GM21619 (cell line): Measurements from ENCODE around the gene NEGR1.

Experiments
- ATAC-seq: cut with Tn5 transposase; IDR thresholded peaks from one replicate; pipeline ENCODE4 v1.9.1; 2021; ENCODE audit not compliant: unreplicated experiment

Gene NEGR1

DNA sequence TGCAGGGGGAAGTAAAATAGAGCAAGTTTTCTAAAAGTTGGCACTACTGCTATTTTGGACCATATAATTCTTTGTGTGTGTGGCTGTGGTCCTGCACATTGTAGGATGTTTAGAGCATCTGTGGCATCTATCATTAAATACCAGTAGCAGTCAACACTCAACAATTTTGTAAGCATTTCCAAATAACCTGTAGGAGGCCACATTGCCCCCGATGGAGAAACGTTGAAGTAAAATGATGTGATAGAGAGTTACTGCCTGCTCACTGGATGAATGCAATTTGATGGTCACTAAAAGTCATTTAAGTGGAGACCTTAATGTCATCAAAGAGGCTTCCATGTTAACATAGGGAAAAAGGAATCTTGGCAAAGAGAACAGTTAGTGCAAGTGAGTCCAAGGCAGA, 560.8 kb downstream of the NEGR1 start:
- no peak for ATAC-seq

DNA sequence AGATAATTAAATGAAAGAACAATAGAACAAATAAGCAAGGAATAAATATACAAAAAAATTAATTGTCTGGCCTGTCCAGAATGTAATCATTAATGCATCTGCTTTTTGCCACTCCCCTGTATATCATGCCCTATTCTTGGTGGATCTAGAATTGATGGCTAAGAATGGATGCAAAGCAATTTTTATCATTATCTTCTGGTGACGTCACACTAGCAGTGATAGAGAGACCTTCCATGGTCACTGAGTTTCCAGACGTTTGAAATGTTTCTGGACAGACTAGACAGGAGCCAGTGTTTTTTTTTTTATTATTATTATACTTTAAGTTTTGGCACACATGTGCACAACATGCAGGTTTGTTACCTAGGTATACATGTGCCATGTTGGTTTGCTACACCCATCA, 563.0 kb downstream of the NEGR1 start:
- ATAC-seq = no peak

DNA sequence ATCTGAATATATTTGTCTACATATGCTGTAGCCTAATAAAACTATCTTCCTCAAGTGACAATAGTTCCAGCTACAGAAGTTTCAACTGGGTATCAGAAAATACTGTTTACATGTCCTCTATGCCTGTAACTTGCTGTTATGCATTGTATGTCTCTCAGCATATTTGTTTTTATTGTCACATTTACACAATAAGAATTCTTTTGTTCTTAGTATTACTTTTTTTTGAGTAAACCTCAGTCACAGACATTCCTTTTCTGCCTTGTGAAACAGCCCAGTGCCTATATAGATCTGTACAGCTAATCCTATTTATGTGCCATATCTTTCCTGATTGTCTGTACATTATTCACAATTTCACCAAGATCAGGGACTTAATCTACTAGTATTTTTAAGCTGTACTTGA, 565.2 kb downstream of the NEGR1 start:
- ATAC-seq = no peak

DNA sequence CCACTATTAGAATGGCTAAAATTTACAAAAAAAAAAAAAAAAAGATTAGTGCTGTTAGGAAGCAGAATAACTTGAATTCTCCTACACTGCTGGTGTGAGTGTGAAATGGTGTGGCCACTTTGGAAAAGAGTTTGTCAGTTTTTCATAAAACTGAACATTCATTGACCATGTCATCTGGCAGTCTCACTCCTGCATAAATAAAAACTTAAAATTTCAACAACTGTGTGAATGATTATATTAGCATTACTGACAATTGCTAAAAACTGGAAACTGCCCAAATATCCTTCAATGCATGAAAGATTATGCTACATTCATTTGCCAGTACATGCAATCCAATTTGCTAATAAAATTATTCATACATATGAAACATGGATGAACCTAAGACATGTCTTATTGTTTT, 570.9 kb downstream of the NEGR1 start:
- no peak for ATAC-seq

DNA sequence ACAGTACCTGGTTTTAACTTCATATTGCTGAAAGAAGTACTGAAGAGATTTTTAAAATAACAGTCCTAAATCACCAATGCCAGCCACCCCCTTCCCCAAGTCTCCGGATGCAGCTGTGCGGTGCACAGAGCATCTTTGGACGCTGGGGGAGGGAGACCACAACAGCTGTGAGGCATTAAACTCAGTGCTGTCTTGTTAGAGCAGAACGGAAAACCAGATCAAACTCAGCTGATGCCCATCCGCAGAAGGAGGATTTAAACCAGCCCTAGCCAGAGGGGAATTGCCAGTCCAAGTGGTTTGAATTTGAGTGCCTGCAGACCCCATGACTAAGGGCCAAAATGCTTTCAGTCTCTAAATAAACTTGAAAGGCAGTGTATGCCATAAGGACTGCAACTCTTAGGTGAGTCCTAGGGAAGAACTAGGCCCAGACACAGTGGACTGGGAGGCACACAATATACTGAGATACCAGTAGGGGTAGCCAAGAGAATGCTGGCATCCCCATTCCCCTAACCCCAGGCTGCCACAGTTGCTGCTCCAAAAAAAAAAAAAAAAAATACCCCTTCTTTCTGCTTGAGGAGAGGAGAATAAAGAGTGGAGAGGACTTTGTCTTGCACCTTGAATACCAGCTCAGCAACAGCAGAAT, 576.2 kb downstream of the NEGR1 start:
- no peak for ATAC-seq

DNA sequence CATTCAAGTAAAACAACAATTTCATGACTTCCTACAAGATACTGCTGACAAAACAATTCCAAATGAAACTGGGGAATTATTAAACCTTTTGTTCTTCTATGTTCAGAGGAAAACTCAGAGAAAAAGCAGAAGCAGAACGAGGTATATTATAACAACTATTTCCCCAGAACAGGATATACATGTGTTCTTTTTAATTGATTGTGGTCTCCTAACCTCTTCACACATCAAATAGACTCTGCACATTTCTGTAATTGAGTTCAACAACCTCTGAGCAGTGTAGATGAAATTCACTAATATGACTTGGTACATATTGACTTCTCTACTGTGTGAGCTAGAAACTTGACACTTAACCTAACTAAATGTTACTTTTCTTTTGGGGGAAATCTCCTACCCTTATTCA, 584.2 kb downstream of the NEGR1 start:
- ATAC-seq = no peak

DNA sequence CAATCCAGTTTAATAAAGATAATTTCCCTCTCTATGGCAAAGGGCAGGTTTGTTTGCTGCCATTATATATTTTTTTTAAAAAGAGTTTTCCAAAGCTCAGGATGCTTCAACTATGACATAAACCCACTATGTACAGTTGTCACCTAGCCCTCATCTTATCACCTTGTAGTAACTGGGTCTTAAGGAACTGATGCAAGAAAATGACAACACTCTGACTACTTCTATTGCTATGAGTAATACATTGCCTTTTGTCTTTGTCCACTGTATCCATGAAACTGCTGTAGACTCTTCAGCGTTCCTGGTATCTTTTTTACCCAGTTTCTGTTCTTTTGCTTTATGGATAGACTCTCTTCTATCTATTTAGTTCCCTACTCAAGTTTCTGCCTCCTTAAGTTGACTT, 586.5 kb downstream of the NEGR1 start:
- ATAC-seq = no peak

DNA sequence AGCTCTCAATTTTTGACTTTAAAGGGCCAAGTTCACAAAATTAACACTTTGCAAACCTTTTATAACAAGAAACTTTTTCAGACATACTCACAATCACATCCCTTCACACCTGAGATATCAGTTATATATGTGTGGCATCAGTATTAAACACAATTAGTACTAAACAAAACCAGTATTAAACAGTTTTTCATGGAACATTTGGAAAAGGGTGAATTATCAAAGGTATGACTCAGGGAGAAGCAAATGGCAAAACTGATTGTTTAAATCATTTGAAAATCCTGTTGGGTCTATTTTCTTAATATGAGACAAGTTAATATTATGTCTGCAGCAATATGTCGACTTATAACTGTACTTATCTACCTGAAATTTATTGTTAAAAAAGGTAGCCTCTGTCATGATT, 587.3 kb downstream of the NEGR1 start:
- no peak for ATAC-seq

DNA sequence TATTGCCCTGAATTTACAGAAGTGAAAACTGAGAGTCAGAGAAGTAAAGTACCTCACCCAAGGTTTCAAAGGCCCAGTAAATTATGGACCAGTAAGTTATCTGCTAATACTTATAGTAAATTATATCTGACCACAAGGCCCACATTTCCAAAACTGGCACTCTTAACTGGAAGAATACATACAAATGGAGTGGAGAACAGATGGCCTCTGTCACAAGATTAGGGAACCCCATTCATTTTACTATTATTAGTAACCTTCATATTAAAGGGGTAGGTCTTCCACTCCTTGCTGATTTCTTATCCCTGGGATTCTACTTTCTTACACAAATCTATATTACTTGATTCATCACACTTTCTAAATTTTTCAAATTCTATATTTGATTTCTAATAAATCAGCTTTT, 588.8 kb downstream of the NEGR1 start:
- ATAC-seq = no peak

DNA sequence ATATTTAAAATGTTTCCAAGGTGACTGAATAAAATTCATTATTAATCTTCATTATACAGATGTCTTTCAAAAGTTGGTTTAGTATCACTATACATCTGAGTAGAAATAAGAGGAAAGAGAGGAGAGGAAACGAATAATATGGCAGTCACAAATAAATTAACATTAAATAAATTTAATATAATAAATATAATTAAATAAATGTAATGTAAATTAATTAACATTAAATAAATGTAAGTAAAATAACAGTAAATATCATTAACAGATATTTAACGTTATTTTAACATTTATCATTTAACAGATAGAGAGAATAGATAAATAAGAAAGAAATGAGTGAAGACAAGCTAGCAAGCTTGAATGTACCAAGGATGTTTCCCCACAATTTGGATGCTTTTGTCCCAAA, 592.7 kb downstream of the NEGR1 start:
- ATAC-seq = no peak

DNA sequence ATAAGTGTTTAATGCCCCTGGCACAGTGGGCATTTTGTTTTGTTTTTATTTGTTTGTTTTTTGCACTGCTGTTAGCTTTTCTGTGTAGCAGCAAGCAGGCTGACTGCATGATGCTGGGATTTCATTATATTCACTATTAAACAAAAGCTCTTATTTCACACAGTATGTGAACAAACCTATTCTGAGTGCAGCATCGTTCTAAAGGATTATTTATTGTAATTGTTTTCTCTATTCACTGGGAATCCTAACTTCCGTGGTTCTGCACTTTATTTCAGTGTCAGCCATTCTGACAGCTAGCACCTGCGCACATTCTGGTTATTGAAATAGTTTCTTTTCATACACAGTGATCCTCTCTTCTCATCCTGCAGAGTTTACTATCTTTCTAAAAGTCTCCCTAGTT, 595.0 kb downstream of the NEGR1 start:
- no peak for ATAC-seq

DNA sequence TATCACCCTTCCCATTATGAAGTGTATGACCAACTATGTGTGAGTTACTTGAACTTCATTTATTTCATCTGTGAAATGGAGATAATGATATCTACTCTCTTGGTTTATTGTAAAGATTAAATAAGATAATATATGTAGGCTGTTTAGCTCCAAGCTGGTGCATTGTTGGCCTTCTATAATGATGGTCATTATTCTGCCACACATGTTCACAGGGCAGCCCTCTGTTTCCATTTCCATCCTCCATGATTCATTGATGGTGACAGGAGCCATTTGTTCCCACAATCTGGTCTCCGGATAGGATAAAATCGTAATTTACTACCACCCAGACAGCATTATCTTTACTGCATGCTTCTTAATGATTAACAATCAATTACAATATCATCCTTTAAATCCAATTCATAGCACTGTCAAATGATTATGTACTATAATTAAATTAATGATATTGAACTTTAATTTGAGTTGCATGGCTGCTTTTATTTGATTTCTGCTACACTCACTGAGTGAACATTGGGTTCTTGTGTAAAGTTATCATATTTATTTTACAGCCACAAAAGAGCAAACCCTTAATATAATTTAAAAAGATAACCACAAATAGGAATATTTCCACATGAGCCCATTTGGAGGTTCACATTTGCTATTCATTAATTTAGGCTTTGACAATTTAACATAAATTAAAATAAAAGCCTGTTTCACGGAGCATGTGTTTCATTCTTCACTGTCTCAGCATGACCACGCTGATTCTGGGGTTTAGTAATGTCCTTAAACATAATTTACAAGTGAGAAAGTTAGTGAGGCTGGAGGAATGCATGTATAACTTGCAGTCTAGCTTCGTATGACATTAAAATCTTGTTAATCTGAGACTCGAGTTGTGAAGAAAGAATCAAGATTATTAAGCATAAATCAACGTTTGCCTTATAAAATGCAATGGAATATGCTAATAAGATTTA, 605.1 kb downstream of the NEGR1 start:
- ATAC-seq = no peak

DNA sequence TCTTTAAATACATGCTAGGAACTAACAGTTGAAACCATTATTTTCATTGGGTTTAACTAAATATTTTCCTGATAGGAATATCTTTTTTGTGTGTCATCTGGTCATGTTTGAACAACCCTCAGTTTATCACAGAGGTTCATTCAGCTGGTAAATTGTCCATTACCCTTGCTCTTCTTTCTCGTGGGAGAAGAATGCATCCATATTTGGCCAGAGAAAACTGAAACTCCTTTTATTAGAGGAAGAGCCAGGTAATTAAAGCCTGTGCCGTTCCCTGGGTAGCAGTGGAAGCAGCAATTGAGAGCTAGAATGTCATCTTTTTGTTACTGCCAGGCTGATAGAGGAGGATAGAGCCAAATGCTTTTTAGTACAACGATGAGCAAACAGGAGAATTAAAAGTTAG, 614.3 kb downstream of the NEGR1 start:
- no peak for ATAC-seq

DNA sequence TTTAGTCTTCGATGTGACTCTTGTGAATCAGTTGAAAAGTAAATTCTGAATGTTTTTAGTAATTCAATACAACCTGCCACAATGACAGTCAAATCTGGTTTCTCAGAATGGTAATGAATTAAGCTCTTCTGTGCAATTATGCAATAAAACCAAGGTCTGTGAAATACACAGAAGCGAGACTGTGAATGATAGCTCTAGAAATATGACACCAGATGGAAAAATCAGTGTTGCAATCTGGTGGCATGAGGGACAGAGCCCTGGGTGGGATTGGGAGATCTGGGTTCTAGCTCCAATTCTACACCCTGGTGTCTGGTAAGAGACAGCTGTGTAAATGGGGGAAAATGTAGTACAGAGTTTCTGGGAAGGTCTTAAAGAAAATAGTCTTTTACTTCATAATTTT, 615.1 kb downstream of the NEGR1 start:
- no peak for ATAC-seq

DNA sequence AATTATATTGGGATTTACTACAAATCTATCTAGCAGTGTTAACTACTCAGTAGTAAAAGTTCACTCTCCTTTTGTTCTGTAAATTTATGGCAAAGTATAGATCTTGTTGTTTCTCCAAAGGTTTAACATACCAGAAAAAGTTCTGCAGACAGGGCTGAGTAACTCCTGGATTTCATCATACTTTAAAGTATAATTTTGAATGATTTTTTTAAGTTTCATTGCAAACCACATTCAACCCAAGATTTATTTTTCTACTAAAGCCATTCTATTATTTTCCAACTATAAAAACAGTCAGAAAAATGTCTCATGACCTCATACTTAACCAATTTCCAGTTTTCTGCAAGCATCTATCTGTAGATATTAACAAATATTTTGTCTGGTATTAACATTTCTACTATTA, 615.7 kb downstream of the NEGR1 start:
- no peak for ATAC-seq

DNA sequence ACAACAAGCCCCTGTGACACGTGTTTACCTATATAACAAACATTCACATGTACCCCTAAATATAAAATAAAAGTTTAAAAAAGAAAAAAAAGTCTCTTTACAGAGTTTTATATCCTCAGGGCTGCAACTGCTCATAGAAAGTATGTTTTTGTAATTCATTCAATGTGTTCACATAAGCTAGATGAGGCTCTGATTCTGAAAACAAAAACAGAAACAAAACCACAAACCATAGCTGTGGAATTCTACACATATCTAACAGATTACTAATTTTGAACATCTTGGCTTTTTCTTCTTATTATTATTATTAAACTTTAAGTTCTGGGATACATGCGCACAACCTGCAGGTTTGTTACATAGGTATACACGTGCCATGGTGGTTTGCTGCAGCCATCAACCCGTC, 621.9 kb downstream of the NEGR1 start:
- ATAC-seq = no peak

DNA sequence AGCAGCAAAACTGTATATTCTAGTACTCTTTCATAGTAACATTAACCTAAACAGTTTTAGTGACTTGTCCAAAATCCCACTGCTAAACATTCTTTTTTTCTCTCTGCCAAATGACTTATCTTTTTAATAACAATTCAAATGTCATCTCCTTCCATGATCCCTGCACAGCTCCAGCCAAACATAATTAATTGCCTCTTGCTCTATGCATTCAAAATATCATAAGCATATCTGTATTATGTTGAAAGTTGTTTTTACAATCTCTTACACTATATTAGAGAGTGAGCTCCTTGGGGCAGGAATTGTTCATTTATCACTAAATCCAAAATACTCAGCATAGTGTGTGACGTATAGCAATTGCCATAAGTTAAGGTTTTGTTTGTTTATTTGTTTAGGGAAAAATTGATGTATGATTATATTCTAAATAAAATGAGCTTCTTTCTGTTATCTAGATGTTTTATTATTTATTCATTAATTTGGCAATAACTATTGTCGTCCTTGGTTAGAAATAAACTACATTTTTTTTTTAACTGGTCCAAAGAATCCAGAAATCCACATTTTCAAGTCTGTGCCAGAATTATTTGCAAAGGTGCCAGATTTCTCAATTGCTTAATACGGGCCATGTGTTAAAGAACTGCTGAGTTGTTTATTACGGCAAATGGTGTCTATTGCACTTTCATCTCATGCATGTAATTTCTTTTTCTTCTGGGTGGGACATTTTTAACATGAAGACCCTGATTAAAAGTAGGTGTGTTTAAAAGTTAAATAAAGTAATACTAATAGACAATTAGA, 624.3 kb downstream of the NEGR1 start:
- ATAC-seq = no peak

DNA sequence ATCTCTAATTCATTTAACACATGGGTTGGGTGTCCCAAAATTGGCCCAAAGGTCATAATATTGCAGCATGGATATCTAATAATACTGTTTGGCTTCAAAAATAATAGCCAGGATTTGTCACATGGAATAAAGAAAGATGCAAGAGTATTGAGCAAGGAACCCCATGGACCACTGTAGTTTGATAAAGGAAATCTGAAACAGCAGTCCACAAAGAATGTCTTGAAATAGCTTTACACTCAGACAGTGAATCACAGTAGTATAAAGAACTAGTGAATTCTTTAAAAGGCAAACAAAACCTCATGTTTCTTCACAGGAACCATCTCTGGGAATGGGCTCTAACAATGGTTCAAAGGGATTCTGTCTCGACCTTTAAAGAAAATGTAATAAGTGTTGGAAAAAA, 625.4 kb downstream of the NEGR1 start:
- ATAC-seq = no peak

DNA sequence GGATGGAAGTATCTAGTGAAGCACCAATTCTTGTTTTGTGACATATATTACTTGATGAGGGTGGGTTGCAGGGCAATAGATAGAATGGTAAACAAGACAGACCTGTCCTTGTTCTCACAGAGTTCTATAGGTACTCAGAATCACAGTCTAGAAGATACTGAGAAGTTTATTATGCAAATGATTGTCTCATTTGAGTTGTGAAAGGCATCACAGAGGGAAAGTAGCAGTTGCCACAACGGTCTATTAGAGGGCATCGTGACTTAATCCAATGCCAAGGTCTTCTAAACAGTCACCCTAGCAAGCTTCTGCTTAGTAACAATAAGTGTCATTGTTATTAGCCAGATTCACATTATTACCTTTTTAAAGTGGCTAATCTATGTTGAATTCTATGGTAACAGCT, 626.7 kb downstream of the NEGR1 start:
- no peak for ATAC-seq

DNA sequence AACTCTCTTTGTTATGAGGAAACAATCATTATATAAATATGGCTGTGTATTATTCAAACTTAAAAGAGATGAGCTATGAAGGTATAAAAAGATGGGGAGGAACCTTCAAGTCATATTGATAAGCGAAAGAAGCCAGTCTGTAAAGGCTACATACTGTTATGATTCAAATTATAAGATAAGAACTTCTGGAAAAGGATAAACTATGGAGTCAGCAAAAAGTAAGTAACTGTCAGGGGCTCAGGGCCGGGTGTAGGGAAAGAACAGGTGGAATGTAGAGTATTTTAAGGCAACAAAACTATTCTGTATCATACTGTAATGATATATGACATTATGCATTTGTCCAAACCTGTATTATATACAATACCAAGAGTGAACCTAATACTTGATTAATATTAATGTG, 628.4 kb downstream of the NEGR1 start:
- no peak for ATAC-seq

DNA sequence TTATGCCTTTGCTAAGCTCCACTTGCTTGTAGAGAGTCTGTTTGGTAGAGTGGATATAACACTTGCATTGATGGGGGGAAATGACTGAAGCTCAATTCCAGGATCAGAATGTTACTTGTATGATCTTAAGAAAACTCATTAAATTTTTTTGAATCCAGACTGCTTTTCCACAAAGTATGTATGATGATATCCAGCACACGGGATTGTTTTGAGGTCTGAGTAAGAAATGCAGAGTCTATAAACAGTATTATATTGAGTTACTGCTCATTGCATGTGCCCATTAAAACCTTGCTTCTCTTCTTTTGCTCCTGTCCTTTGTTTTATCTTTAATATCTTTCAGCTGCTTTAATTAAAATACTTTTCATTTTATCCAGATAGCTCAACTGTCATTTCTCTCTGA, 631.1 kb downstream of the NEGR1 start:
- no peak for ATAC-seq

DNA sequence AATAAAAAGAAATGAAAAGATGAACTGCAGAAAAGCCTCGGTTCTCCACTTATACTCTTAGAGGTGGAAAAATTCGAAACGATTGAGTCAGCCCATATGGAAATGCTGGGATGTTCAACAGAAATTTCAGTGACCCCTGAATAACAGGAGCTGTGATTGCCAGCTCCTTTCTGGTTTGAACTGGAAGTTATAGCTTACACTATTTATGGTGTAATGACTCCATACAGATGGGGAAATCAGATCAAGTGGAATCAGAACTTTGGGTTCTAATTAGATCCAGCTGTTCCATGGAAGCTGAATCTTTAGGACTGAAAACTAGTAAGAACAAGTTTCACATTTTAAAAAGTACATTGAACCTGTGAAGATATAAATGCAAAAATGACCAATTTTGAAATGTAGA, 632.2 kb downstream of the NEGR1 start:
- ATAC-seq = no peak
